Measurements from ENCODE around the gene KCTD13. TPM values are rescaled to one million over a fixed set of nuclear protein-coding genes. Genes with fewer than 3 reads are reported as not detected.

Gene KCTD13
- total and polyA plus RNA-seq, 2 of the 8 experiments (the other 6 are each of a cell fraction or from before 2014, with no cell fraction given): 9.2 to 10.8 TPM

DNA sequence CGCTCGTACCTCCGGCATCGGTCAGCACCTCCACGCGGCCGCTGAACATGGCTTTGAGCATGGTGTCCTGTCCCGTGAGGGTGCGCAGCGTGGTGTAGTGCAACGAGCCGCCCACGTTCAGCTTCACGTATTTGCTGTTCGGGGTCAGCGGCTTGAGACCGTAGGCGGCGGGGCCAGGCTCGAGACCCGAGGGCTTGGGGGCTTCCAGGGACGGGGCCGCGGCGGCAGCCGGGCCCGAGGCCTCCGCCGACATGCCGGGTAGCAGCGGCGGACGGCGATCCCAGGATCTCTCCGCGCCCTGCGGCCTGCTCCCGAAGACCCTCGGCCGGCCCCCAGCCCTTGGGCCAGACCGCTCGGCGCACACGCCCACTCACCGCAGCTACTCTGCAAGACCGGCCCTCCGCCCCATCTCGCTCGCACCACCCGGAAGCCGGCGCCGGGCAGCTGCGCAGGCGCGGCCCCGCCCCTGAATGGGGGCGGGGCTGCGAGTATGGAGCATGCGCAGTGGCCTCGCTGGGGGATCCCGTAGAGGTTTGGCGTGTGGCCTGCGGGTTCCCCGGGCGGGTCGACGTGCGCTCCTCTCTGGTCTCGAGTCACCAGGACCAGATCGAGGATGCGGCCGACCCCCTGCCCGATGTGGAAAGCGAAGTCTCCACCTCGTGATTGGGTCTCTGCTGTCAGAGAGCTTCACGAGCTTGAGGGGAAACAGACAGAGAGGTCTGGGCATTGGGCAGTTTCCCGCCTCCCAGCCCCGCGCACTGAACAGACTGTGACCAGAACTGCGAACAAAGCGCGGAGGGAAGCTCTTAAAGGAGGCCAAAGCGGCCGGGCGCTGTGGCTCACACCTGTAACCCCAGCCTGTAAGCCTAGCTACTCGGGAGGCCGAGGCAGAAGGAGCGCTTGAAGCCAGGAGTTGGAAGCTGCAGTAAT lies at the start of gene KCTD13 (continued):
- TF ChIP-seq YY1 (IDR thresholded peaks at IDR 0.05; ENCODE audit: low read depth, low read length): no peak
- TF ChIP-seq TAF7 (optimal IDR thresholded peaks at IDR 0.05; ENCODE audit: borderline replicate concordance, low read depth, low read length): peak; percentile 74
- peak; percentile 94 for TF ChIP-seq EGR1 (IDR thresholded peaks at IDR 0.05; ENCODE audit: borderline replicate concordance, low read depth, low read length)
- TF ChIP-seq, protein P1, sequence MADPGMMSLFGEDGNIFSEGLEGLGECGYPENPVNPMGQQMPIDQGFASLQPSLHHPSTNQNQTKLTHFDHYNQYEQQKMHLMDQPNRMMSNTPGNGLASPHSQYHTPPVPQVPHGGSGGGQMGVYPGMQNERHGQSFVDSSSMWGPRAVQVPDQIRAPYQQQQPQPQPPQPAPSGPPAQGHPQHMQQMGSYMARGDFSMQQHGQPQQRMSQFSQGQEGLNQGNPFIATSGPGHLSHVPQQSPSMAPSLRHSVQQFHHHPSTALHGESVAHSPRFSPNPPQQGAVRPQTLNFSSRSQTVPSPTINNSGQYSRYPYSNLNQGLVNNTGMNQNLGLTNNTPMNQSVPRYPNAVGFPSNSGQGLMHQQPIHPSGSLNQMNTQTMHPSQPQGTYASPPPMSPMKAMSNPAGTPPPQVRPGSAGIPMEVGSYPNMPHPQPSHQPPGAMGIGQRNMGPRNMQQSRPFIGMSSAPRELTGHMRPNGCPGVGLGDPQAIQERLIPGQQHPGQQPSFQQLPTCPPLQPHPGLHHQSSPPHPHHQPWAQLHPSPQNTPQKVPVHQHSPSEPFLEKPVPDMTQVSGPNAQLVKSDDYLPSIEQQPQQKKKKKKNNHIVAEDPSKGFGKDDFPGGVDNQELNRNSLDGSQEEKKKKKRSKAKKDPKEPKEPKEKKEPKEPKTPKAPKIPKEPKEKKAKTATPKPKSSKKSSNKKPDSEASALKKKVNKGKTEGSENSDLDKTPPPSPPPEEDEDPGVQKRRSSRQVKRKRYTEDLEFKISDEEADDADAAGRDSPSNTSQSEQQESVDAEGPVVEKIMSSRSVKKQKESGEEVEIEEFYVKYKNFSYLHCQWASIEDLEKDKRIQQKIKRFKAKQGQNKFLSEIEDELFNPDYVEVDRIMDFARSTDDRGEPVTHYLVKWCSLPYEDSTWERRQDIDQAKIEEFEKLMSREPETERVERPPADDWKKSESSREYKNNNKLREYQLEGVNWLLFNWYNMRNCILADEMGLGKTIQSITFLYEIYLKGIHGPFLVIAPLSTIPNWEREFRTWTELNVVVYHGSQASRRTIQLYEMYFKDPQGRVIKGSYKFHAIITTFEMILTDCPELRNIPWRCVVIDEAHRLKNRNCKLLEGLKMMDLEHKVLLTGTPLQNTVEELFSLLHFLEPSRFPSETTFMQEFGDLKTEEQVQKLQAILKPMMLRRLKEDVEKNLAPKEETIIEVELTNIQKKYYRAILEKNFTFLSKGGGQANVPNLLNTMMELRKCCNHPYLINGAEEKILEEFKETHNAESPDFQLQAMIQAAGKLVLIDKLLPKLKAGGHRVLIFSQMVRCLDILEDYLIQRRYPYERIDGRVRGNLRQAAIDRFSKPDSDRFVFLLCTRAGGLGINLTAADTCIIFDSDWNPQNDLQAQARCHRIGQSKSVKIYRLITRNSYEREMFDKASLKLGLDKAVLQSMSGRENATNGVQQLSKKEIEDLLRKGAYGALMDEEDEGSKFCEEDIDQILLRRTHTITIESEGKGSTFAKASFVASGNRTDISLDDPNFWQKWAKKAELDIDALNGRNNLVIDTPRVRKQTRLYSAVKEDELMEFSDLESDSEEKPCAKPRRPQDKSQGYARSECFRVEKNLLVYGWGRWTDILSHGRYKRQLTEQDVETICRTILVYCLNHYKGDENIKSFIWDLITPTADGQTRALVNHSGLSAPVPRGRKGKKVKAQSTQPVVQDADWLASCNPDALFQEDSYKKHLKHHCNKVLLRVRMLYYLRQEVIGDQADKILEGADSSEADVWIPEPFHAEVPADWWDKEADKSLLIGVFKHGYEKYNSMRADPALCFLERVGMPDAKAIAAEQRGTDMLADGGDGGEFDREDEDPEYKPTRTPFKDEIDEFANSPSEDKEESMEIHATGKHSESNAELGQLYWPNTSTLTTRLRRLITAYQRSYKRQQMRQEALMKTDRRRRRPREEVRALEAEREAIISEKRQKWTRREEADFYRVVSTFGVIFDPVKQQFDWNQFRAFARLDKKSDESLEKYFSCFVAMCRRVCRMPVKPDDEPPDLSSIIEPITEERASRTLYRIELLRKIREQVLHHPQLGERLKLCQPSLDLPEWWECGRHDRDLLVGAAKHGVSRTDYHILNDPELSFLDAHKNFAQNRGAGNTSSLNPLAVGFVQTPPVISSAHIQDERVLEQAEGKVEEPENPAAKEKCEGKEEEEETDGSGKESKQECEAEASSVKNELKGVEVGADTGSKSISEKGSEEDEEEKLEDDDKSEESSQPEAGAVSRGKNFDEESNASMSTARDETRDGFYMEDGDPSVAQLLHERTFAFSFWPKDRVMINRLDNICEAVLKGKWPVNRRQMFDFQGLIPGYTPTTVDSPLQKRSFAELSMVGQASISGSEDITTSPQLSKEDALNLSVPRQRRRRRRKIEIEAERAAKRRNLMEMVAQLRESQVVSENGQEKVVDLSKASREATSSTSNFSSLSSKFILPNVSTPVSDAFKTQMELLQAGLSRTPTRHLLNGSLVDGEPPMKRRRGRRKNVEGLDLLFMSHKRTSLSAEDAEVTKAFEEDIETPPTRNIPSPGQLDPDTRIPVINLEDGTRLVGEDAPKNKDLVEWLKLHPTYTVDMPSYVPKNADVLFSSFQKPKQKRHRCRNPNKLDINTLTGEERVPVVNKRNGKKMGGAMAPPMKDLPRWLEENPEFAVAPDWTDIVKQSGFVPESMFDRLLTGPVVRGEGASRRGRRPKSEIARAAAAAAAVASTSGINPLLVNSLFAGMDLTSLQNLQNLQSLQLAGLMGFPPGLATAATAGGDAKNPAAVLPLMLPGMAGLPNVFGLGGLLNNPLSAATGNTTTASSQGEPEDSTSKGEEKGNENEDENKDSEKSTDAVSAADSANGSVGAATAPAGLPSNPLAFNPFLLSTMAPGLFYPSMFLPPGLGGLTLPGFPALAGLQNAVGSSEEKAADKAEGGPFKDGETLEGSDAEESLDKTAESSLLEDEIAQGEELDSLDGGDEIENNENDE (IDR thresholded peaks at IDR 0.05; ENCODE audit: insufficient replicate concordance, low read length): no peak
- TF ChIP-seq SRF (IDR thresholded peaks at IDR 0.05; ENCODE audit: low read depth, low read length): no peak
- TF ChIP-seq SP4 (IDR thresholded peaks at IDR 0.05; ENCODE audit: low read length): peak; percentile 81; the same call in 1 of the 2 replicates
- peak; percentile 97 for TF ChIP-seq NRF1 (IDR thresholded peaks at IDR 0.05; ENCODE audit: low read depth, low read length)
- TF ChIP-seq, protein P2, sequence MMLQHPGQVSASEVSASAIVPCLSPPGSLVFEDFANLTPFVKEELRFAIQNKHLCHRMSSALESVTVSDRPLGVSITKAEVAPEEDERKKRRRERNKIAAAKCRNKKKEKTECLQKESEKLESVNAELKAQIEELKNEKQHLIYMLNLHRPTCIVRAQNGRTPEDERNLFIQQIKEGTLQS (IDR thresholded peaks at IDR 0.05; ENCODE audit: insufficient read depth, low read depth, low read length): no peak
- no peak for TF ChIP-seq HDAC6 (IDR thresholded peaks at IDR 0.05; ENCODE audit: low read depth, low read length)

Measured in H1 (cell line).